ENCODE data around the gene IL11RA. TPM values are rescaled to one million over a fixed set of nuclear protein-coding genes. Genes with fewer than 3 reads are reported as not detected.

Gene IL11RA
- total RNA-seq, result 7.0 and 10.4 TPM in 2 replicates

DNA sequence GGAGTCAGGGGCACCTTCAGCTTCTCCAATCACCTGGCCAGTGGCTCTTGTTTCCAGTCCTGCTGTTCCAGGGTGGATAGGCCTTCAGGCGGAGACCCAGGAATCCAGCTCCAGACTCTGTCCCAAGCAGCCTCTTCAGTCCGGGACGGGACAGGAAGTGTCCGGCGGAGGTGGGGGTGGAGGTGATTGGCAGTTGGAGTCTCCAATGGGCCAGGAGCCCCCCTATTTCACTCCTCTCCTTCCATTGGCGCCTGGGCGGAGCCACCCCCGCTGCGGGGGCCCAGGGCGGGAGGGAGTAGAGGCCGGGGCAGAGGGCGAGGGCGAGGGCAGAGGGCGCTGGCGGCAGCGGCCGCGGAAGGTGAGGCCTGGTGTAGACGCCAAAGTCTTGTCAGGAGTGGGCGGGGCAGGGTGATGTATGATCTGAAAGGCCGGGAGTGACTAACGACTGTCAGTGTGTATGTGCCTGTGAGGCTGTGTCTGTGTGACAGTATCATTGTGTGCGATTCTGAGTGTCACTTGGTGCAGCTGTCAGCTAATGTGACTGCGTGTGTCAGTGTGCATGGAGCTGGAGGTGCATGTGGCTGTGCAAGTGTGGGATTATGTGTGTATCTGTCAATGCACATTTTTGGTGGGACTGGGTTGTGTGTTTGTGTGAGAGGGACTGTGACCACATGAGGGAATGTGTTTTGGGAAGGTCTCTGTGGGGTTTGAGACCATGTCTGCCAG, at the start of gene IL11RA:
IL11RA (plus strand) TSS at position 310 of the 726 bp plus-strand sequence. CDS start 3,033 bp downstream, outside the sequence.
- DNase-seq, result peak; percentile 88

DNA sequence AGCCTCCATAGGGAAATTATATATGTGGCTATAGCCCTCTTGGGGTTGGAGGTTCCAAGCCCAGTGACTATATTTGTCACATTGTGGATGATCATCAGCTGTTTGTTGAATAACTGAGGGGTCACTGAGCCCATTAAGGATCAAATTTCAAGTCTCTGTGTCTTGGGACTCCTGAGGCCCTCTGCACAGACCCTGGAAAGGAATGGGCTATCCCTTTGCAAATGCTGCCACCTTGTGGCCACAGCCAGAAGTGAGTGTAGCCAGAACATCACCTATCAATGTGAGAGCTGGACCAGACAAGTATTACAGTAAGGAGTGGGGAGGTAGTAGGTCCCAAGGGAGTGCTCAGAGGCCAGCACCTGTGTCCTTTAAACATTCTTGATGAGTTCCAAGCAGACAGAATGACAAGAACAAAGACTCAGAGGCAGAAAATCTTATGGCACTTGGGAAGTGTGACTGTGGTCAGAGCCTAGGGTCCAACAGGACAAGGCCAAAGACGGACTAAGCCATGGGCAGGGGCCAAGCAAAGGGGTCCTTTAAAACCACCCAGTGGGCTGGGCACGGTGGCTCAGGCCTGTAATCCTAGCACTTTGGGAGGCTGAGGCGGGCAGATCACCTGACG, 48.3 kb upstream of the IL11RA start:
- peak; percentile 84 for DNase-seq

DNA sequence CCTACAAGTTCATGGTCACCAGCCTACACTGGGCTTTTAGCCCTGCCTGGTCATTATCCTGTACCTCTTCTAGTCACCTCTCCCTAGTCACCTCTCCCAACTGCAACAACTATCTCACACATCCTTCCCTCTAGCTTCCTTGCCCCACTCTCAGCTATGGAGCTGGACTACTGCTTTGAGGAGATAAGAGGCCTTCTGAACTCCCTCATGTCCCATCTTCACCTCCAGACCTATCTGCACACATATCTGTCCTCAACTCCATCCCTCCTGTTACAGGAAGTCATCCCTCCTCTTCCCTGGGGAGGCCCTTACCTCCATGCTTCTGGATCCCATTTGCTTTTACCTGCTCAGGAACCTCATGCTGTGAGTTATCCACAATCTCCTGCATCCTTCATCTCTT, 45.8 kb upstream of the IL11RA start:
- DNase-seq, result no peak

DNA sequence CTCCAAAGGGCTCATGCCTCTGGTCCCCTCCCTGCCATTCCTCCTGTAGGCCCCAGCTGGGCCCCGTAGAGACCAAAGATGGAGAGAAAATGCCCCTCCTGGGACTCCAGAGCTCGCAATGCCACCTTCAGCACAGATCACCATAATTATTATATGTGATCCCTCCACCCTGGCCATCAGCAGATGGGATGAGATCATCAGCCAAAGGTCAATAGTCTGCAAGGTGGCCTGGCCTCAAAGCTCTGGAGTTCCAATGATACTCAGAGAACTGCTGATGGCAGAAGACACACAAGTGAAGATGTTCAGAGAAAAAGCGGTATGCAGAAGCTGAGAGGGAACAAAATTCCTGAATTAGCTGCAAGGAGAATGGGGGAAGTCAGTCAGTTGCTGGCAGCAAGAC, 45.1 kb upstream of the IL11RA start:
- DNase-seq, result no peak

DNA sequence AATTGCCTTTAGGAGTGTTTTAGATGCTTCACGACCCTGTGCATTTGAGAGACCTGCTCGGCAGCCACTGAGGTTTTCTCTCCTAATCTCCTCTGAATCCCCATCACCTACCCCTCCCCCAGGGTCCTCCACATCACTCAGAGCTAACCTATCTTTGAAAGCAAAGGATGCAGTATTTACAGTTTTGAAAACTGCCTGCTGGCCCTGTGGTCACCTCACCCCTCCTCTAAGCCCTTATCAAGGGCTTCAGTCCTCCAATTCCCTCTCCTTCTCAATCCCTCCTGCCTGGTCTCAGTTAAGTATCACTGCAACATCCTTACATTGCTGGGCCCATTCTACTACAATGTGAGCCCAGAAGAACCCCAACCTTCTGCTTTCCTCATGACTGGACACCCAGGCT, 44.7 kb upstream of the IL11RA start:
- no peak for DNase-seq

DNA sequence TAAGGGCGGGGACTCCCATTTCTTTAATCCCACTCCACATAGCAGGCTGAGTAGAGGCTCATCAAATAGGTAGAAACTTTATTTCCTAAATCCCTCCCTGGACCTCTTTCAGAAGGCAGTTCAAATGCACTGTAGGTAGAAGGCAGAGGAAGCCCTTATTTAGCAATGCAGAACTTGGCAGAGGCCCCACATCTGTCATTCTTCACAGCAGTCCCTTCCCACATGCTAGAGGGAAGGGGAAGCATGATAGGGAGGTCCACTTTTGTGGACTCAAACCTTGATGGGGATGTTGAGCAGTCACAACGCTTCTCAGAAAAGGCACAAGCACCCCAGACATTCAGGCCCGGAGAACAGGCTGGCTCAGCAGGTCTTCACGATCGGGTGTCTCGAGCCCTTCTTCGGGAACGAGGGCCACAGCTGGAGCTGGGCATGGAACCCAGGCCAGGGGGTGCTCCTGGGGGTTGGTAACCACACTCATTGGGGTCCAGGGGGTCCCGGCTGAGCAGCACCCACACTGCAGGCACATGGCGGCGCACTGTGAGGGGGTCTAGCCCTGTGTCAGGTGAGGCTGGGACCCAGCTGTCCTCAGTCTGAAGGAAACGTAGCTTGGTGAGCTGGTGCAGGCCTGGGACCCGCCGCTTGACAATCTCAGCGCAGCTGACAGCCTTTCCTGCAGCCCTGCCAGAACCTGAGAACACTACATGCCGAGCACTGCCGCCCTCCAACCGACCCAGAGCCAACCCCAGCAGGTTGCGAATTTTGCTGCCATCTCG, 41.4 kb upstream of the IL11RA start:
- DNase-seq, result no peak

DNA sequence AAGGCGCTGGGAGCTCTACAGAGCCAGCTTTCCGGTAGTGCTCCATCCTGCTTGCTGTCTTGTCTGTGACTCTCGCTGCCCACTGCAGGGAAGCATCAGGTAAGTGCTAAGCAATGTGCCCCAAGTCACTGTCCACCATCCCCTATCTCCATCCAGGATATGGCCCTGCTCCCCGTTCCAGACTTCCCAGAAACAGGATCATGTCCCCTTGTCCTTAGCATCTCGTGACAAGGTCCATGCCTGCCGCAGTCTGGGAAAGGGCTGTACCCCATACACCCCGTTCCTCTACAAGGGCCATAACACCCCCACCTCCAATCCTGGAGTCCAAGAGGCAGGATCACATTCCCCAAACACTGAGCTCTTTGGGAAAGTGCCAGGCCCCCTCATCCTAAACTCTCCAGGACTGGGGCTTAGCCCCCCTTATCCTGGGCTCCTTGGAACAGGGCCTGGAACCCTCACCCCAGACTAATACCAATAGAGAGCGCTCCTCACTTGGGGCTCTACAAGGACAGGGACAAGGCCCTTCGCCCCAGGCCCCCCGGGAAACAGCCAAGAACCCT, 40.7 kb upstream of the IL11RA start:
- DNase-seq, result no peak

DNA sequence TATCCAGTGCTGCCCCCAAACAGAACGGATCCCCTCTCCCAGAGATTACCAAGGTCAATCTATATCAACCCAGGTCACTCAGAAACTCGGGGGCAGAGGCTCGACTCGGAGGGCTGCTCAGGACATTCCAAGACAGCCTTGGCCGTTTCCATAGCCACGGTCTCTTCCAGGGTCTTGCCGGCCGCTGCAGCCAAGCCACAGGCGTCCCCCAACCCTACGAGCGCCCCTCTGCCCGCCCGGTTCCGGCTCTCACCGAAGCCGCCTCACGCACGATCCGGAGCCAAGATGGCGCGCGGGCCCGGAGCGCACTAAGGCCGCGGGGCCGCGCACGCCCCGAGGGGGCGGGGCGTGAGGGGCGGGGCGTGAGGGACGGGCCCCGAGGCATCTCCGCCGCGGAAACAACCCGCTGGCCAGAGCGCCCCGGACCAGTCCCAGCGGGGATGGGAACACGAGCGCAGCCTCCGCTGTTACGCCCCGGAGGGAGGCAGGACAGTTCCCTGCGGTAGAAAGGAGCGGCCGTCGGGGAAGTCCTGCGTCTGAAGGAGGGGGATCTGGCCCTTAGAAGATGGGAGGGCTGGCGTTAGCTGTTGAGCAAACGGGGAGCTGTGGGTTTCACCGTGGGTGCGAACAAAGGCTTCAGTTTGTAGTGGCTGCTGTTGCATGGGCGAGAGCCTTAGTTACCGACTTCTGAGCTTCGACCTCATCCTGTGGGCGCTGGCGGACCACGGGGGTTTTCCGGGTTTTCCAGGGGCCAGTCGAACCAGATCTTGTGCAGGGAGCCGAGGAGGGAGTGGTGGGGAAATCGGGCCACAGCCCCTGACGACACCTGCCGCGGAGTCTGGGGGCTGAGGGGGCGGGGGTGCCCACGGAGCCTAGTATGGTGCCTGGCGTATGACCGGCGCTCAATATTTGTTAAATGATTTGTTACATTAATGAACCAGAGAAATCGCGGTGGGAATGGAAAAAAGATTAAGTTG, 39.9 kb upstream of the IL11RA start, which contains the start of gene RPP25L:
RPP25L (minus strand) TSS at position 287 of the 977 bp plus-strand sequence. CDS start 801 bp downstream, outside the sequence.
- peak; percentile 86 for DNase-seq

DNA sequence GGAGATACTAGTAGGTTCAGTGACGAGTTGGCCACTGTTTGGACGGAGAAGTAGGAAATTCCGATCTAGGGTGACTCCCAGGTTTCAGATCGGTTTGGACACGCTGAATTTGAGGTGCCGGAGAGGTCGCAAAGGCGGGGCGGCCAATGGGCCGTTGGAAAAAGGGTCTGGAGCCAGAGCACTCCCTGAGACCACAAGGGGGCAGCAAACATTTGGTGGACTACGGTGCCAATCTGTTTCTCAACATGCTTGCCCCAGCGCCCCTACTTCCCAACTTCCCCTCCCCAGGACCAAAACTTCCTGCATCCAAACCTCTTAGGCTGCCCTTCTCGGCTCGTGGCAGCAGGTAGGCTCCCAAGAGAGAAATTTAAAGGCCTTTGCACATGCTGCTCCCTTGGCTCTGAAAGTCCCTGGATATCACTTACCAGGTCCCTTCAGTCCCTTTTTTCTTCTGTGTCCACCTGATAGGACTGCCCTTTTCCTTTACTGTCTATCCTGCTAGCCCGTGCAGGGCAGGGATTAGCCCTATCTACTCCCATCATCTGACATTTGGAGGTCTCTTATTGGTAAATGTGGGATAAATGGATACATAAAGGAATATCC, 39.1 kb upstream of the IL11RA start:
- DNase-seq, result peak; percentile 88

DNA sequence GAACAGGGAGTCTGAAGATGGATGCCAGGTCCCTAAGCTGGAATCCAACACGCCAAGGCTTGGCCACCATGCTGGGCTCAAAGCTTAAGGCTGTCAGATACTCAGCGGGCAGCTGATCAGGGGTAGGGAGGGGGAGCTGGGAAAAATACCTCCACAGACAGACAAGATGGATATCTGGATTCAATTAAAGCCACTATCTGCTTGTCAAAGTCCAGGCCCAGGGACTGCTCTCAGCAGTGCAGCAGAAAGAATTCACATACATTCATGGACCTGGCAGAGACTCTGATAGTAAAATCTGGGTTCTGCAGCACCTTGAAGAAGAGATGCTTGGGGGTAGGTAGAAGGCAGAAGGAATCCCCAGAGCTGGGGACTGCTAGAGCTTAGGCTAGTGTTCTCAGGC, 36.9 kb upstream of the IL11RA start:
- no peak for DNase-seq

DNA sequence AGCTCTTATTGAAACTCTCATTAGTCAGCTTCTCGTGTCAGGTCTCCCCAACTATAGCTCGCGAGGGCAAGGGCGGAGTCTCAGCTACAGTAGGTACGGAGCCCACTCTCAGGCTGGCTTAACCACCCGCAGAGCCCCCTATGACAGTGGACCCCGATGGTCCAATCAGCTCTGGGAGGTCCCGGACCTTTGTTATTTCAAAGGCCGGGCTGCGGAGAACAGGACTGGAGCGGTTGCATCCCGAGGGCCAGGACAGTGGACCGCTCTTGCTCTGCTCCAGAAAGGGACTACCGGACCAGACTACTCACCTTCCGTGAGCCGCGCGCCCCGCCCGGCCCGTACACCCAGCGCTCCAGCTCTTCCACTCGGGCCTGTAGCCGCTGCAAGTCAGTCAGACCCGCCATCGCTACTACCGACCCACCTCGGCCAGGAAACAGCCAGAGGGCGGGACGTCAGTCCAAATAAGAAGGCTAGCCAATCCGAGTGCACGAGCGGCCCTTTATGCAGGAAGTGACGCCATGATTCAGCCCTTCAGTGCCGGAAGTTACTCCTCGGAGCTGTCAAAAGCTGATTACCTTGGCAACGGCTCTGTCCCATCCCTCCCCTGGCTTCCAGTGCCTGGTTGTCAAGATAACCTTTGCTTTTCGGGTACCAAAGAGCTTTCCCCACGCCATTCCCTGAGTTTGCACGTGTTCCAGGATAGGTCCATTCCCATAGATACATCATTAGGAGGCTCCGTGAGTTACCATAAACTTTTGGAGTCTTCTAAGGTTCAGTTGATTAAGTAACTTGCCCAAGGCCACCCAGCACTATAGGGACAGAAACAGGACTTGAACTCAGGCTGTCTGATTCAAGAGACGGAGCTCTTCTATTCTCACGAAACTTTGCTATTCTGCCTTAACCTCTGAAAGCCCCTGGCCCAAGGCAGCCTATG, 31.7 kb upstream of the IL11RA start, which contains the start of gene DCTN3:
DCTN3 (minus strand) TSS at position 435 of the 934 bp plus-strand sequence; CDS start at position 404, 31 bp downstream.
- DNase-seq, result peak; percentile 96

DNA sequence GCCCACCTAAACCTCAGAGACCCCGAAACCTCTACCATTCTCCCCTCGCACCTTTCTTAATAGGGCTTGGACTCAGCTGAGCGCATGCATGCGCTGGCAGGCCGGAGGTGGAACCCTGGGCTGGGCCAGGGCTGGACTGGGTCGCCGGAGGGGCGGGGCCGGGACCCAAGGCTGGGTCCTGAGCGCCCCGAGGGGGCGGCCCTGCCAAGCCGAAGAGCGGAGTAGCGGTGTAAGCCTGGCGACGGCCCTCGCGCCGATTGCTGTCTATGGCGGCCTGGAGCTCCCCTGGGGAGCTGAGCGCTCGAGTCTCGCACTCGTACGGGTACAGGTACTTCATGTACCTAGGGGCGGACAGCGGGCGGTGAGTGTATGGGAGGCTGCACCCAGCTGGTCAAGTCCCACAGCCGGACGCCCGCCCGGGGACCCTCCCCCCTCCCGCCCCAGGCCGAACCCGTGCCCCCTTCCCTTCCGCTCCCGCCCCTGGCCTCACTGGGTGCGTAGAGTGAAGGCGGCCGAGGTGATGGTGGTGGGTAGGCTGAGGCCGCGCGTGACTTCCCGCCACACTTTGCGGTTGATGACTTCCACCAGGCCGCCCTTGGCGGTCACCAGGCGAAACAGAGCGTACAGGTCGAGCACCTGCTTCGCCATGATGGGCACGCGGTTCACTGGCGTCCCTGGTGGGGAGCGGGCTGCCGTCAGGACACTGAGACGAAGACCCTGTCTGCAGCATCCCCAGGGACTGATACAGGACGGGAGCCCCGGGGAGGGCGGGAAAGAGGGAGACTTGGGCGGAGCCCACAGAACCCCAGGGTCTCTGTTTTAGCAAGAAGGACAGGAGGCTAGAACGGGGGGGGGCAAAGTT, 28.4 kb upstream of the IL11RA start:
- DNase-seq, result no peak

DNA sequence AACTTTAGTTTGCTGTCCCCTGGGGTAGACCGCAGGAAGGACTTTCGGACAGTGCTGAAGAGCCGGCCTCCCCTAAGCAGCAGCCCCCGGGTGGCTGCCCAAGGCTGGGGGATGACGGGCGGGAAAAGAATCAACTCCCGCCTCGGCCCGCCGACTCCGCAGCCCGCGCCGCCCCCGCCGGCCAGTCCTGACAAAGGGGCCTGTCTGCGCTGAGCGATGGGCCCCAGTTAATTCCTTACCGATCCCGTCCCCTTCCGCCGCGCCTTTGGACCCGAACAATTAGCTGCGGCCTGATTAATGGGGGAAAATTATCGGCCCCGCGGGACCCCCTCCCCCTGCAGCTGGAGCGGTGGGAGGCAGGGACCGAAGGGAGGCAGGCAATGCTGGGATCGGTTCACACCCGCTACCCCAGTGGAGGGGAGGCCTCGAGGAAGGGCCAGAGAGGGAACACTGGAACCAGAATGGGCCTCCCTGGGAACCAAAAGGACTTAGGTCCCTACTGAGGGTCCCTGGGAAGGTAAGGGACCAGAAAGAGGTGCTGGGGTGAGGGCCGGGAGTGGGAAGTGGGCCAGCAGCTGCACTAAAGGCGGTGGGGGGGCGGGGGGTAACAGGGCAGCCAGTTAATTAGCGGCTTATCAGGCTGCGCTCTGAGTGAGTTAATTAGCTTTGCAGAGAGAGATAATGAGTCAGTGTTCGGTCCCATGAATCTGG, 27.4 kb upstream of the IL11RA start:
- DNase-seq, result no peak

DNA sequence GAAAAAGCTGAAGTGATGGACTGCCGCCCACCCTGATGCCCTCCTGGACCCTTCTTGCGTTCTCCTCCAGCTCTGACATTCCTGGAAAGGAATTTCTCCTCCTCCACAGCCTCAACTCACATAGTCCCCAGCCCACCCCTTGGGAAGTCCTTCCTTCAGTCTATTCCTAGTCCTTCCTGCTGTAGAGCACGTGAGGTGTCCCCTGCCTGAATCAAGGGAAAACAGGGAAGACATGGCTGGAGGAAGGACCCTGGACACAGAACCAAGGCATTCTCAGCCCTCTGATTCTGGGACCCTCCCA, 26.8 kb upstream of the IL11RA start:
- DNase-seq, result no peak

DNA sequence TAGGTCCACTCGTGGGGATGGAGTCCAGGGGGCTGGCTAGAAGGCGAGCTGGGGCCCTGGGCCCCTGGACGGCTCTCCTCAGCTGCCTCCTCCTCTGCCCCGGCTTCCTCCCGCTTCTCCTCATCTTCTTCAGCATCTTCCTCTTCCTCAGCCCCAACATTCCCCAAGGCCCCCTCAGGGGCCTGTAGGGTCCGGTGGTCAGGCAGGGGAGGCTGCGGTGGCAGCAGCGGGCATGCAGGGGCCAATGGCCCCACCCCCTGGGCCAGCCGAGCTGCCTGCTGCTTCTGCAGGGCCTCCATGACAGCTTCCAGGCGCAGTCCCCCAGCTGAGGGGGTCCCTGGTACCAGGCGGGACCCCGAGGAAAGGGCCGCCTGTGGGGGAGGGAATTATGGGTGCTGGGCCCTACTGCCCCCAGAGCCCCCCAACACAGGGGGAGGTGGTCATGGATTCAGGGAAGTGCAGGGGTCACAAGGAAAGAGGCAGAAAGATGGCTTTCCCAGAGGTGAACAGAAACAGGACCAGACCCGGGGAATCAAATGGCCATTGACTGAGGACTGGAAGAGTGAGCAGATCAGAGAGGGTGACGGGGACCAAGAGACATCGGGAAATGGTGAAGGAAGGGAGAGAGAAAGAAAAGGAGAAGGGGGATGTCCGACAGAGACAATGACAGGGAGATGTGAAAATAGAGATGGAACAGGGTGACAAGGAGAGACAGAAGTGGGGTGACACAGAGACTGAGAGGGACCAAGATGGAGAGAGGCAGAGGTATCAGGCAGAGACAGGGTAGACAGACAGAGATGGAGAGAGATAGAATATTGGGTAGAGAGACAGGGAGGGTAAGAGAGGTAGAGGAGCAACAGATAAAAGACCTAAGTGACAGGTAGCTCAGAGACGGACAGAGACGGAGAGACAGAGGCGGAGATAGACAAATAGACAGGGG, 24.0 kb upstream of the IL11RA start:
- DNase-seq, result no peak

DNA sequence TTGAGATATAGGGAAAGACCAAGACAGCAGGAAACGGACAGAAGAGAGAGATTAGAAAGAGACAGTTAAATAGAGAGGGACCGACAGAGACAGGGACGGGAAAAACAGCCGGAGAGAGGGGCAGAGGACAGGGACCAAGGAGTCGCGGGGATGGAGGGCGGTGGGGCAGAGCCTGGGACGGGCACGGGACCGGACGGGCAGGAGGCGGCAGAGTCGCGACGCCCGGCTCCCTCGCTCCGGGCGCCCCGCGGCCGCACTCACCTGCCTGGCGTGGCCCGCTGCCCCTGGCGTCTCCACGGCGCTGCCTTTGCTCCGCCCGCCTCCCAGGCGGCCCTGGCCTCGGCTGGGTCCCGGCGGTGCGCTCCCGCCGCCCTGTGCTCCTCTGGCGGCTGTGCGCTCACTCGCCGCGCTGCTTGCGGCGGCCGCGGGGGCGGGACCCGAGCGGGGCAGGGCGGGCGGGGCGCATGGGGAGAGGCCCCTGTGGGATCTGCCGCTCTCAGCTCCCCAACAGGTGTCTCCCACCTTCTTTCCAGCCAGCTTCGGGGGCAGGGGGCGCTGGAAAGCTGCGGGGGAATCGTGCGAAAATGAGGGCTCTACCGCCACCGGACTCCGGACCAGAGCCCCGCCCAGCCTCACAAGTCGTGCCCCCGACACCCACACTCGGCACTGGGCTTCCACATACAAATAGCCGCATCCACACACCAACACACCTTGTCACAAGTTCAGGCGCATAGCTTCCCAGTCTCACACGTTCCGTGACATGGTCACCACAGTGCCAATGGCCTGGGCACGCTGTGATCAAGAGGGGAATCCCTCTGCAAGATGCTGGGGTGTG, 23.1 kb upstream of the IL11RA start, which contains the start of gene ARID3C:
ARID3C (minus strand) TSS at position 411 of the 835 bp plus-strand sequence. CDS start 1,052 bp downstream, outside the sequence.
- peak; percentile 37 for DNase-seq

DNA sequence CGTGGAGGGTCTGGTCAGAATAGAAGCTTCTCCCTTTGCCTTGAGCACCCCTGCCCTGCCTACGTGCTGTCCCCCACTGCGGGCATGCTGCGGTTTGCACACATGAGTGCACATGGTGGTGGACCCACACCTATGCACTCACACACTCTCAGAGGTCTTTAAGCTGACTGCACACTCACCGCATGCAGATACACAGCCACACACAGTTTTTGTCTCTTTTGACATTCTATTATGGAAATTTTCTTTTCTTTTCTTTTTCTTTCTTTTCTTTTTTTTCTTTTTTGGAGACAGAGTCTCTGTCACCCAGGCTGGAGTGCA, 22.5 kb upstream of the IL11RA start:
- DNase-seq, result no peak

Measured in dermis blood vessel endothelial cell (primary cell).